Erythroblast (primary cell): ENCODE data around the gene NID2.

ENCODE experiments used
- DNase-seq, 2 experiments: peaks; one replicate each; lab custom pipeline; 2025; lab: John Stamatoyannopoulos, UW
- GATA1 ChIP-seq: IDR thresholded peaks from 2 replicates; pipeline ENCODE4 v1.6.1; 2011; ENCODE audit warnings: low read depth, mild to moderate bottlenecking, control low read depth, low read length, moderate library complexity
- POLR2A ChIP-seq: IDR thresholded peaks from 2 replicates; pipeline ENCODE4 v1.6.1; 2011; ENCODE audit warnings: mild to moderate bottlenecking, low read length

Gene NID2

GRCh38 chr14:52052288-52052943 lies 16.4 kb downstream of the NID2 start:
- TF ChIP-seq GATA1 (no peak), POLR2A (no peak)
- DNase-seq: no peak

- no peak for DNase-seq
- no peak for TF ChIP-seq POLR2A
- TF ChIP-seq GATA1: no peak
These were observed 17.0 kb downstream of the NID2 start for GRCh38 chr14:52051871-52052270.

DNA sequence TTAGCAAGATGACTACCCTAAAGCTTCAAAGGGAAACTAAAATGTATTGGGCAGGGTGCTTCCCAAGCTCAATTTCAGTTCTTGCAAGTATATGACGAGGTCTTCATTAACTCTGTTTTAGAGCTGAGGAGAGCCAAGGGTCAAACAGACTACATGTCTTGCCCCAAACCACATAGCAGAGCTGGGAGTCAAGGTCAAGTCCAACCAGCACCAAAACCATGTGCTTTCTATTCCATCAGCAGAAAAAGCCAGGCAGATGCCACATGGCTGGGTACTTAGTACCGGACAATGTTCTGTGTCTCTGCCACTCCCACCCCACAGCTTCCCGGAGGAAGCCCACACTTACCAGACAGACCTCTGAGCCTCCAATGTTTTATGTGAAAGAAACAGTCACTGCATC lies 17.6 kb downstream of the NID2 start:
- DNase-seq: no peak
- TF ChIP-seq POLR2A: no peak
- TF ChIP-seq GATA1: no peak

DNA sequence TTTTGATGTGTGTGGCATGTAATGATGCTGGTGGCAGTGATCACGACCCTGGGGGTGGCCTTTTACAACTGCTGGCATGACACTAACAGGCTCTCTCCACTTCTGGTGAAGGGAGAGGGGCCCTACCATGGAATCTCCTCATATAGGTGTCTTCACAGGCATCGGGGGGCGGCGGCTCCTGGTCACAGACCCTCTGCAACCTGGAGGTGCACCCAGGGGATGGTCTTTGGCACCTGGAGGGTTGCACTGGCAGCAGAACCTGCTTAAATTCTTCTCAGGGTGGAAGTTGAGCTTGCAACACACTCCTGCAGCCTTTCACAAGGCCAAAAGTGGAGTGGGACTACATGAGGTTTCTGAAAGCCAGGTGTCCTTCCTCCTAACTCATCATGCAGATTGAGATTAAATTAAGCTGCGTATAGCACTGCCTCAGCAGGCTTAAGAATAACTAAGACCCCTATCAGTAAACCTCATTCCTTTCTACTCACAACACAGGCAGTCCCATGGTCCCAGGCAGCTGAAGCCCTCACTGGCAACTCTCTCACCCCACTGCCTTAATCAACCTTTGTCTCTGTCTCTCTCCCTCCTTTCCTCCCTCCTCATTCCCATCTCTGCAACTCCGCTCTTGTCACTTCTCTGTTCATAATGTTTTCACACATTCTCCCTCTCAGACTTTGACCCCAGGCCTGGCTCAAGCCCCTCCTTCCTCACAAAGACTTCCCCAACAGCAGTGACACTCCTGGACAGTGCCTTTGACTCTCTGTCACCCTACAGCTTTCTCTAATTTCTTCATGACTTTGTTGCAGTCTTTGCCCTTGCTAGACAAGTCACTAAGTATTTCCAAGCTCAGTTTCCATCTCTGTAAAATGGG lies 18.9 kb downstream of the NID2 start:
- DNase-seq: no peak
- no peak for TF ChIP-seq GATA1
- no peak for TF ChIP-seq POLR2A

- TF ChIP-seq POLR2A: no peak
- TF ChIP-seq GATA1: no peak
- DNase-seq: no peak
These were observed 19.6 kb downstream of the NID2 start for GRCh38 chr14:52049271-52049670.

- TF ChIP-seq POLR2A (no peak), GATA1 (no peak)
- no peak for DNase-seq
These were observed 20.1 kb downstream of the NID2 start for GRCh38 chr14:52048641-52049204.

- DNase-seq: no peak
- TF ChIP-seq POLR2A (no peak), GATA1 (no peak)
These were observed 20.7 kb downstream of the NID2 start for GRCh38 chr14:52048116-52048515.

DNA sequence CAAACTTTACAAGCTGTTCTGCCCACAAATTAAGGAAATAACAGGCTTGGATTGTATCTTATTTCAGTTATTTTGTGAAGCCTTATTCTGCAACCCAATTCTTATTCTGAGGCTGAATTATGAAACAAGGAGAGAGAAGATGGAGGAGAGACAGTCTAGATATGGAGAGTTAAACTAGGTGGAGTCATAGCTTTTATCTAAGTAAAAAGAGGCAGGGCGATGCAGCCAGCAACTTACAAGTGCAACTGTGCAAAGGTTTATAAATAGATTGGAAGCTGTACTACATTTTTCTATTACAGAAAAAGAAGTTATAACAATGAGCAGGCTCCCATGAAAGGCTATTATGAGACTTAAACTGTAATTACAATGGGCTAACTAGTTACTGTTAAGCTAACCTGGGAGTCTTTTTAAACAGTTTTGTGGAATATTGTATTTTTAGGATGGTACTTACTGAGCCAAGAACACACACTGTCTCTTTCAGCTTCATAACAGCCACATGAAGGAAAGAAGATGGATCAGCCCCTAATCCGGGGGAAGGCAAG lies 22.4 kb downstream of the NID2 start:
- TF ChIP-seq GATA1 (no peak), POLR2A (no peak)
- peak; percentile 21 to 23 for DNase-seq

DNA sequence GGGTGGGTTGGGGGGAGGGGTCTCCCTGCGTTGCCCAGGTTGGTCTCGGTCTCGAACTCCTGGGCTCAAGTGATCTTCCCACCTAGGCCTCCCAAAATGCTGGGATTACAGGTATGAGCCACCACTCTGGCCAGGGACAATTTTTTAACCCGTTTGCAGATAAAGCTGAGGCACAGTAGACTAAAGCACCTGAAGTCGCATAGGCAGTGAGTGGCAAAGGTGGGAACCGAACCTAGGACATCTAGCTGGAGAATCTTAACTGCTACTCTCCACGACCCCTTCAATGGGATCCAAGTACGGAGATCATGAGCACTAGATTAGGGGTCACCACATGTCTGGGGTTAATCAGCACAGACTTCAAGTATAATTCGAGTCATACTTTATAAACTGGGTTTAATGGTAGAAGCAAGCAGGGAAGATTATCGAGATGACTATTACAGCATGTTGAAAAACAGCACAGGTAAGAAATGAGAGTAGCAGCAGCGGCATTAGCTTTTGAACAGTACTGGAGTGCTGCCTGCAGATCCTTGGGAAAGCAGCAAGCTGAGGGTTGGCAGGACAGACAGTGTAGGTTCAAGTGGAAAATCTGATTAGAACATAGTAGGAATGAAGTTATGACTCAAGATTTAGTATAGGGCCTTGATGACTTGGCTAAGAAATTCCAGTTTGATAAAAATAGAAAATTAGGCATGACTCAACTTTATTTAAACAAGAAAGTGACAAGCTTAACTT lies 23.9 kb downstream of the NID2 start:
- DNase-seq: no peak
- TF ChIP-seq POLR2A (no peak), GATA1 (no peak)

GRCh38 chr14:52043690-52044089 lies 25.2 kb downstream of the NID2 start:
- no peak for TF ChIP-seq GATA1
- TF ChIP-seq POLR2A: no peak
- DNase-seq: peak; percentile 11 to 30

DNA sequence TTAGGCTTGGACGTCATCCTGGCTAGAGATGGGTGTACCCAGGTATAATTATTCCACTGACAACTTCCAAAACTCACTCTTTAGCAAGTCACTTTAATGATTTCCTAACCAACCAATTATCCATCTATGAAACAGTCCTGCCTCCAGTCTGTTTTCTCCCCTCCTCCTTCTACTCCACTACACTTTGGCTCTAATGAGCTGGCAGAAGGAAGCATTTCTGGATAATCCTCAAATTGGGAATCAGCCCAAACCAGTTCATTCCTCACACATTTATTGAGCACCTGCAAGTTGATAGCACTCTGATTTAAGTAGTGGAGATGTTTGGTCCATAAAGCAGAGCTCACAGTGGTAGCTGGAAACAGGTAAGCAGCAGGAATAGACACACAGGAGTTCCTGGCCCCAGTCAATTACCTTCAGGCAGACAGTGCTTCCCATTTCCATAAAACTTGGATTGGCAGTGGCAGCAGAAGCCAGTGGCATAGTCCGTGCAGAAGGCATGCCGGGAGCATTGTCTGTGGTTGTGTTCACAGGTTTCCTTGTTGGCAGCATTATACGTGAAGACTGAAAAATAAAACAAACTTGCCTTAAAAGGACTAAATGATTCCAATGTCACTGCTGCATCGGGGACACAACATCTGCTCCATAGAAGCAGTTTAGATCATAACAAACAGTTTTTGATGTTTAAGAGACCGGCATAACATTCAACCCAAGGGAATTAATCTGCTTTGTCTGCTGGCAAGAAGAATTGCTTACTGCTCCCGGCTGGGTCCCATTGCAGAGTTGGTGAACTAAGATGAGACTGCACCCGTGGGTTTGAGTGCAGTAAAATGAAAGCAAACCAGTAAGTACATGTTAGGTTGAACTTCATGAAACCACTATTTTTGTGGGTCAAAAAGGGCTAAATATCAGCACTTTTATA lies 26.2 kb downstream of the NID2 start:
- TF ChIP-seq GATA1 (no peak), POLR2A (no peak)
- DNase-seq: no peak

DNA sequence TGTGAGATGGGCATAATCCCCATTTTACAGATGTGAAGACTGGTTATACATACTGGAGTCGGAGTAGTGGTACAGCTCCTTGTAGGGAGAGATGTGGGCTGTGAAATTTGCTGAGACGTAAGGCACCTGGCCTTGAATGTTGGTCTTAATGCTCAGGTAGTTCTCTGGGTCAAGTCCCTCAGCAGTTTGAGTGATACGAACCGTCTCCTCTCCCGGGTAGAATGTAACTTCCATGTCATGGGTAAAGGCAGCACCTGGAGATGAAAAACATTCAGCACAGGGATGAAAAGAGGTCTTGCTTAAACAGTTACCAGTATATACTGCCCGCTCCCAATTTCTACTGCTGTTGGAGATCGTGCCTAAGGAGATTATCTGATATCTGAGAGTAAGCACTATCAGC lies 28.3 kb downstream of the NID2 start:
- TF ChIP-seq POLR2A (no peak), GATA1 (no peak)
- DNase-seq: no peak

- no peak for TF ChIP-seq GATA1
- no peak for TF ChIP-seq POLR2A
These were observed 29.6 kb downstream of the NID2 start for GRCh38 chr14:52039124-52039815.

More at GRCh38 chr14:52039124-52039815, 29.6 kb downstream of the NID2 start:
- DNase-seq: no peak
